KMS-11 (cell line): ENCODE results near the gene NECAP2.

Experiments used
- H2AFZ ChIP-seq: fragments of 200-600 bp; sonication (generic); 2 replicates; pipeline ENCODE4 v1.6.1; 2016; ENCODE audit warnings: antibody characterized with exemption, mixed run types, low read depth
- H3K27ac ChIP-seq: fragments of 200-600 bp; sonication (generic); 2 replicates; pipeline ENCODE4 v1.6.1; 2016; ENCODE audit warnings: mild to moderate bottlenecking, mixed run types
- H3K27me3 ChIP-seq: fragments of 200-600 bp; sonication (generic); 2 replicates; pipeline ENCODE4 v1.6.1; 2017; ENCODE audit warnings: mild to moderate bottlenecking, low read depth, mixed run types, moderate library complexity; ENCODE audit not compliant: insufficient read depth
- H3K36me3 ChIP-seq: fragments of 200-600 bp; sonication (generic); 2 replicates; pipeline ENCODE4 v1.6.1; 2017; ENCODE audit warnings: mild to moderate bottlenecking, mixed run types; ENCODE audit not compliant: insufficient read depth
- H3K4me1 ChIP-seq: fragments of 200-600 bp; sonication (generic); 2 replicates; pipeline ENCODE4 v1.6.1; 2016; ENCODE audit warnings: mild to moderate bottlenecking, low read depth, mixed run types; ENCODE audit not compliant: poor library complexity, severe bottlenecking
- H3K4me2 ChIP-seq: fragments of 200-600 bp; sonication (generic); 2 replicates; pipeline ENCODE4 v1.7.0; 2016; ENCODE audit warnings: mild to moderate bottlenecking, mixed run types
- H3K4me3 ChIP-seq: fragments of 200-600 bp; sonication (generic); IDR thresholded peaks from 2 replicates; pipeline ENCODE4 v1.6.1; 2017; ENCODE audit warnings: low read depth, low read length, mixed read lengths; ENCODE audit not compliant: insufficient read depth
- H3K79me2 ChIP-seq: fragments of 200-600 bp; sonication (generic); 2 replicates; pipeline ENCODE4 v1.6.1; 2016; ENCODE audit warnings: low read depth, mixed run types; ENCODE audit not compliant: insufficient read depth
- H3K9ac ChIP-seq: fragments of 200-600 bp; sonication (generic); 2 replicates; pipeline ENCODE4 v1.6.1; 2016; ENCODE audit warnings: mild to moderate bottlenecking, mixed run types
- H4K20me1 ChIP-seq: fragments of 200-600 bp; sonication (generic); 2 replicates; pipeline ENCODE4 v1.6.1; 2016; ENCODE audit warnings: mild to moderate bottlenecking, mixed run types; ENCODE audit not compliant: insufficient read depth
- TF ChIP-seq, protein P1 (sequence below): fragments of 200-600 bp; sonication (generic); conservative IDR thresholded peaks from 2 replicates; pipeline ENCODE4 v1.6.1; 2017; ENCODE audit warnings: low read depth, mild to moderate bottlenecking, antibody characterized with exemption, low read length, moderate library complexity, mixed read lengths

Gene NECAP2

DNA sequence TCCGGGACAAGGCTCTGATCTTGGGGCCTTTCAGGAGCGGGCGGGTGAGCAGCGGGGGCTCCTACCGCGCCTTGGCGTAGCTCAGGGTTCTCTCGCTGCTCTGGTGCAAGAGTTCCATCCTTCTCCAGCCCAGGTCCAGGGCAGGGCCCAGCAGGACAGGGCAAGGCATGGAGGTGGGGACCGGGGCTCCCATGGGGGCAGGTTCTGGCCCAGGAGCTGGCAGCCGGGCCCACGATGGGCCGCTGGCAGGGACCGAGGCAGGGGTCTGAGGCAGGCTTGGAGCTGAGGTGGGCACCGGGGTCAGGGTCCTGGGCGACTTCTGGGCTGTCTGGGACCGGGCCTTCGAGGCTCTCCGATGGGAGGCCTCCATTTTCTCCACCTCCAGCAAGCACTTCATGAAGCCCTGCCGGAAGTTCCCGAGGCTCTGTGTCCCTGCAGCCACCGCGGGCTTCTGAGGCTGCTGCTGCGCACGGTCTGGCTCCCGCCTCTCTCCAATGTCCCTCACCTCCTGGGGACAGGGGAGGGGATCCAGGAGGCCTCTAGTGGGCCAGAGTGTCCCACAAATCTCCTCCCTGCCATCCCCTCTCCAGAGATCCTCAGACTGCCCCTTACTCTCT is 30.9 kb upstream of the NECAP2 start:
- no peak overlapping the region for H3K9ac ChIP-seq
- H3K27me3 ChIP-seq: no peaks in the 10 kb centered on the region; the same call in 1 of the 2 replicates
- no peaks in the 10 kb centered on the region for H3K79me2 ChIP-seq
- H3K27ac ChIP-seq: no peak overlapping the region
- H3K4me2 ChIP-seq: no peak overlapping the region
- TF ChIP-seq, protein P1, sequence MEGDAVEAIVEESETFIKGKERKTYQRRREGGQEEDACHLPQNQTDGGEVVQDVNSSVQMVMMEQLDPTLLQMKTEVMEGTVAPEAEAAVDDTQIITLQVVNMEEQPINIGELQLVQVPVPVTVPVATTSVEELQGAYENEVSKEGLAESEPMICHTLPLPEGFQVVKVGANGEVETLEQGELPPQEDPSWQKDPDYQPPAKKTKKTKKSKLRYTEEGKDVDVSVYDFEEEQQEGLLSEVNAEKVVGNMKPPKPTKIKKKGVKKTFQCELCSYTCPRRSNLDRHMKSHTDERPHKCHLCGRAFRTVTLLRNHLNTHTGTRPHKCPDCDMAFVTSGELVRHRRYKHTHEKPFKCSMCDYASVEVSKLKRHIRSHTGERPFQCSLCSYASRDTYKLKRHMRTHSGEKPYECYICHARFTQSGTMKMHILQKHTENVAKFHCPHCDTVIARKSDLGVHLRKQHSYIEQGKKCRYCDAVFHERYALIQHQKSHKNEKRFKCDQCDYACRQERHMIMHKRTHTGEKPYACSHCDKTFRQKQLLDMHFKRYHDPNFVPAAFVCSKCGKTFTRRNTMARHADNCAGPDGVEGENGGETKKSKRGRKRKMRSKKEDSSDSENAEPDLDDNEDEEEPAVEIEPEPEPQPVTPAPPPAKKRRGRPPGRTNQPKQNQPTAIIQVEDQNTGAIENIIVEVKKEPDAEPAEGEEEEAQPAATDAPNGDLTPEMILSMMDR: no peak
- H3K36me3 ChIP-seq: no peaks in the 10 kb centered on the region
- H3K4me1 ChIP-seq: no peaks in the 10 kb centered on the region
- H3K4me3 ChIP-seq: no peak overlapping the region
- no peaks in the 10 kb centered on the region for H4K20me1 ChIP-seq
- no peak overlapping the region for H2AFZ ChIP-seq

DNA sequence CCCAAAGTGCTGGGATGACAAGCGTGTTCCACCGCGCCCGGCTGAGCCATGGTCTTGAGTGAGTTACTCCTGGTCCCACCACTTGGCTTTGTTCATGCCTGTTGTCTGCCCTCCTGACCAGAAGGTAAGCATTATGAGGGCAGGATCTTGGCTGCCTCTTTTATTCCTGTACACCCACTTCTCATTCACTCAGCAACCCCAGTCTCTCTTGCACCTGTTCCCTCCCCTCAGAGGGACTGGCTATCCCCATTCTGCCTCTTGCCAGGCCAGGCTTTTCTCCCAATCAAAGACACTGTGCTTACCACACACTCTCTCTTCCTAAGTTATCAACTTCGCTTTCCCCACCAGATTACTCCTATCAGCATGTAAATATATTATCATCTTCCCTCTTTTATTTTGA is 29.7 kb upstream of the NECAP2 start:
- TF ChIP-seq, protein P1: no peak
- H2AFZ ChIP-seq: no peak overlapping the region
- no peaks in the 10 kb centered on the region for H4K20me1 ChIP-seq
- H3K36me3 ChIP-seq: no peaks in the 10 kb centered on the region
- no peaks in the 10 kb centered on the region for H3K79me2 ChIP-seq
- no peak overlapping the region for H3K4me3 ChIP-seq
- no peak overlapping the region for H3K27ac ChIP-seq
- no peak overlapping the region for H3K9ac ChIP-seq
- H3K4me2 ChIP-seq: no peak overlapping the region
- H3K4me1 ChIP-seq: no peaks in the 10 kb centered on the region
- H3K27me3 ChIP-seq: no peaks in the 10 kb centered on the region; the same call in 1 of the 2 replicates

DNA sequence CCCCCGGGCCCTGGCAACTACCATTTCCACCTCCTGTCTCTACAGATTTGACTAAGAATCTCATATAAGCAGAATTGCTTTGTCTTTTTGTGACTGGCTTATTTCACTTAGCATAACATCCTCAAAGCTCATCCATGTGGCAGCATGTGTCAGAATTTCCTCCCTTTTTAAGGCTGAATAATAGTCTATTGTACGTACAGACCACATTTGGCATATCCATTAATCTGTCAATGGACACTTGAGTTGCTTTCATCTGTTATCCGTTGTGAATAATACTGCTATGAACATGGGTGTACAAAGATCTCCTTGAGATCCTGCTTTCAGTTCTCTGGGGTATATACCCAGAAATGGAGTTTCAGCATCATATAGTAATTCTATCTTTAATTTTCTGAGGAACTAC is 27.3 kb upstream of the NECAP2 start:
- H3K9ac ChIP-seq: no peak overlapping the region
- no peak overlapping the region for H3K4me3 ChIP-seq
- H3K4me1 ChIP-seq: no peaks in the 10 kb centered on the region
- no peaks in the 10 kb centered on the region; the same call in 1 of the 2 replicates for H3K27me3 ChIP-seq
- H2AFZ ChIP-seq: no peak overlapping the region
- H3K27ac ChIP-seq: no peak overlapping the region
- H4K20me1 ChIP-seq: no peaks in the 10 kb centered on the region
- no peaks in the 10 kb centered on the region for H3K79me2 ChIP-seq
- no peaks in the 10 kb centered on the region for H3K36me3 ChIP-seq
- no peak overlapping the region for H3K4me2 ChIP-seq
- TF ChIP-seq, protein P1: no peak

DNA sequence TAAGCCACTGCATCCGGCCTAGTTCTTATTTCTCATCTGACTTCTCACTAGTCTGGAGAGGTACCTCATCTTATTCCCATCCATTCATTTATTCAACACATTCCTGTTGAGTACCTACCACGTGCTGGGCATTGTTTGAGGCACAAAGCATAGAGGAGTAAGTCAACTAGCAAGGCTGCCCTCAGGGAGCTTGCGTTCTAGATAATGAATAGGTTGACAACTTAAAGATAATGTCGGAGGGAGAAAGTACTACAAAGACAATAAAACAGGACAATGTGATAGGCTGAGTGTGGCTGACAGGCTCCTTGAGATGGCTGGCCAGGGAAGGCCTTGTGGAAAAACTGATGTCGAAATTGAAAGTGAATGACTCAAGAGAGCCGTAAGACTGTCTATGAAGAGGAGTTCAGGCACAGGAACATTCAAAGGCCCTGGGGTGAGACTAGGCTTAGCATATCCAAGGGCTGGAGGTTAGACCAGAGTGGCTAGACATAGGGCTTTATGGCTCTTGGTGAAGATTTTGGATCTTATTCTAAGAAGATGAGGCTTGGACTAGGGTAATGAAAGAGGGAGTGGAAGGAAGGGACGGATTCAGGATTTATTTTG is 21.6 kb upstream of the NECAP2 start:
- H3K4me3 ChIP-seq: no peak overlapping the region
- H3K4me1 ChIP-seq: peaks cover 18% of the 10 kb centered on the region
- H3K27me3 ChIP-seq: peaks cover 38% of the 10 kb centered on the region
- H3K9ac ChIP-seq: no peak overlapping the region
- no peaks in the 10 kb centered on the region for H4K20me1 ChIP-seq
- TF ChIP-seq, protein P1: no peak
- no peaks in the 10 kb centered on the region for H3K36me3 ChIP-seq
- no peak overlapping the region for H2AFZ ChIP-seq
- H3K4me2 ChIP-seq: no peak overlapping the region
- H3K27ac ChIP-seq: no peak overlapping the region
- H3K79me2 ChIP-seq: no peaks in the 10 kb centered on the region
